ENCODE measurements around the gene CEP20. TPM values are rescaled to one million over a fixed set of nuclear protein-coding genes. Genes with fewer than 3 reads are reported as not detected.

CEP20 gene
- total and polyA plus RNA-seq, 2 of the 8 experiments (the other 6 are each of a cell fraction or from before 2014, with no cell fraction given) = 16.2 to 49.0 TPM

- TF ChIP-seq CHD7 (IDR thresholded peaks at IDR 0.05; ENCODE audit: insufficient replicate concordance, low read length) (no peak), GTF2F1 (IDR thresholded peaks at IDR 0.05; ENCODE audit: borderline replicate concordance, low read depth, low read length) (no peak), USF2 (IDR thresholded peaks at IDR 0.05; ENCODE audit: low read length) (no peak), CHD2 (IDR thresholded peaks at IDR 0.05; ENCODE audit: low read length) (no peak)
These were observed 23.5 kb downstream of the CEP20 start (continued) for GRCh38 chr16:15864939-15865338.
